Activated CD4-positive, alpha-beta T cell treated with anti-CD3 and anti-CD28 coated beads, Interleukin-2, Interleukin-6, amounts not matched to agents 100 ng/mL and 50 ng/mL, durations not matched to agents 16 hours and 8 hours (primary cell): ENCODE results near the gene BRINP3.

Experiments used
- DNase-seq: peaks from one replicate; pipeline ENCODE4 v3.0.0-alpha.2; 2020

The BRINP3 gene

GRCh38 chr1:190303501-190303900 is 174.2 kb downstream of the BRINP3 start:
- DNase-seq: no peak

GRCh38 chr1:190296453-190296852 is 181.2 kb downstream of the BRINP3 start:
- DNase-seq: no peak

- no peak for DNase-seq
Observed at GRCh38 chr1:190289897-190290296, 187.8 kb downstream of the BRINP3 start.

- no peak for DNase-seq
Observed at GRCh38 chr1:190286111-190286510, 191.6 kb downstream of the BRINP3 start.

- DNase-seq: no peak
Observed at GRCh38 chr1:190277107-190277506, 200.6 kb downstream of the BRINP3 start.

- DNase-seq: no peak
Observed at GRCh38 chr1:190274721-190275120, 202.9 kb downstream of the BRINP3 start.

GRCh38 chr1:190273161-190273560 is 204.5 kb downstream of the BRINP3 start:
- DNase-seq: no peak

GRCh38 chr1:190262538-190262937 is 215.1 kb downstream of the BRINP3 start:
- DNase-seq: no peak

- no peak for DNase-seq
Observed at GRCh38 chr1:190259424-190259823, 218.2 kb downstream of the BRINP3 start.

- DNase-seq: no peak
Observed at GRCh38 chr1:190258003-190258402, 219.7 kb downstream of the BRINP3 start.

GRCh38 chr1:190252046-190252445 is 225.6 kb downstream of the BRINP3 start:
- no peak for DNase-seq

- DNase-seq: no peak
Observed at GRCh38 chr1:190250368-190250767, 227.3 kb downstream of the BRINP3 start.

GRCh38 chr1:190244406-190244805 is 233.3 kb downstream of the BRINP3 start:
- DNase-seq: no peak

- DNase-seq: no peak
Observed at GRCh38 chr1:190243056-190243455, 234.6 kb downstream of the BRINP3 start.

- DNase-seq: no peak
Observed at GRCh38 chr1:190226006-190226405, 251.7 kb downstream of the BRINP3 start.

GRCh38 chr1:190212450-190212849 is 265.2 kb downstream of the BRINP3 start:
- no peak for DNase-seq

GRCh38 chr1:190207733-190208132 is 269.9 kb downstream of the BRINP3 start:
- no peak for DNase-seq

GRCh38 chr1:190205713-190206112 is 272.0 kb downstream of the BRINP3 start:
- DNase-seq: no peak

GRCh38 chr1:190196020-190196419 is 281.6 kb downstream of the BRINP3 start:
- no peak for DNase-seq

GRCh38 chr1:190193508-190194115 is 284.1 kb downstream of the BRINP3 start:
- DNase-seq: no peak

- no peak for DNase-seq
Observed at GRCh38 chr1:190192627-190193026, 285.0 kb downstream of the BRINP3 start.

- DNase-seq: no peak
Observed at GRCh38 chr1:190183588-190183987, 294.1 kb downstream of the BRINP3 start.

- no peak for DNase-seq
Observed at GRCh38 chr1:190179817-190180216, 297.8 kb downstream of the BRINP3 start.

GRCh38 chr1:190178827-190179226 is 298.8 kb downstream of the BRINP3 start:
- no peak for DNase-seq

GRCh38 chr1:190177555-190177954 is 300.1 kb downstream of the BRINP3 start:
- no peak for DNase-seq

- no peak for DNase-seq
Observed at GRCh38 chr1:190176776-190177175, 300.9 kb downstream of the BRINP3 start.
